Liver (tissue), 9 donors: ENCODE data around the gene USP33. TPM values are rescaled to one million over a fixed set of nuclear protein-coding genes. Genes with fewer than 3 reads are reported as not detected.
"Not testable (repeated sequence)": the region's sequence is repeated elsewhere in the genome, so short reads cannot be mapped to it uniquely, and the experiment has no call there.

ENCODE experiments used
- DNase-seq: peaks from one replicate; pipeline ENCODE4 v3.0.0-alpha.2; 2017; ENCODE audit warnings: low spot score
- H3K27ac ChIP-seq, 2 donors: one replicate each; pipeline ENCODE4 v1.7.0; 2013; ENCODE audit warnings: inconsistent platforms in 2 of 2, low read length in 2 of 2, control low read depth in 1 of 2, low read depth in 1 of 2, mild to moderate bottlenecking in 1 of 2
- H3K27me3 ChIP-seq, 4 donors: one replicate each; pipeline versions ENCODE4 v1.6.1 to v1.7.0; 2013; ENCODE audit warnings: low read length in 3 of 4, inconsistent platforms in 1 of 4, mild to moderate bottlenecking in 1 of 4, moderate library complexity in 1 of 4; ENCODE audit not compliant: control insufficient read depth in 4 of 4, insufficient read depth in 4 of 4
- H3K36me3 ChIP-seq, 4 donors: one replicate each; pipeline versions ENCODE4 v1.6.1 to v1.7.0; 2013; ENCODE audit warnings: low read length in 3 of 4, mild to moderate bottlenecking in 3 of 4, low read depth in 1 of 4, moderate library complexity in 1 of 4; ENCODE audit not compliant: control insufficient read depth in 4 of 4, insufficient read depth in 3 of 4
- H3K4me1 ChIP-seq, 4 donors: one replicate each; pipeline versions ENCODE4 v1.6.1 to v1.7.0; 2013; ENCODE audit warnings: low read length in 3 of 4, mild to moderate bottlenecking in 3 of 4, moderate library complexity in 1 of 4; ENCODE audit not compliant: control insufficient read depth in 4 of 4, insufficient read depth in 4 of 4
- H3K4me3 ChIP-seq, 3 donors: one replicate each; pipeline versions ENCODE4 v1.6.1 to v1.7.0; 2013; ENCODE audit warnings: low read length in 3 of 3, control low read depth in 1 of 3, low read depth in 1 of 3, mild to moderate bottlenecking in 1 of 3
- H3K9ac ChIP-seq, 2 donors: one replicate each; pipeline ENCODE4 v1.7.0; 2013; ENCODE audit warnings: low read length in 2 of 2, mild to moderate bottlenecking in 2 of 2, moderate library complexity in 2 of 2, control low read depth in 1 of 2, low read depth in 1 of 2
- H3K9me3 ChIP-seq, 4 donors: one replicate each; pipeline versions ENCODE4 v1.6.1 to v1.7.0; 2013; ENCODE audit warnings: low read length in 3 of 4; ENCODE audit not compliant: control insufficient read depth in 4 of 4
- EGR1 ChIP-seq, 2 donors: IDR thresholded peaks; 2 replicates each; pipeline ENCODE4 v1.6.1; 2016 to 2018; ENCODE audit warnings: antibody characterized with exemption in 2 of 2, low read depth in 2 of 2
- FOXA2 ChIP-seq: IDR thresholded peaks from 2 replicates; pipeline ENCODE4 v1.6.1; 2016; ENCODE audit warnings: antibody characterized with exemption
- HNF4A ChIP-seq, 2 donors: conservative IDR thresholded peaks; 2 replicates each; pipeline ENCODE4 v1.6.1; 2016; ENCODE audit warnings: antibody characterized with exemption in 2 of 2, mild to moderate bottlenecking in 2 of 2
- HNF4G ChIP-seq: IDR thresholded peaks from 2 replicates; pipeline ENCODE4 v1.6.1; 2016; ENCODE audit warnings: antibody characterized with exemption
- JUND ChIP-seq, 2 donors: IDR thresholded peaks; 2 replicates each; pipeline ENCODE4 v1.6.1; 2016; ENCODE audit warnings: antibody characterized with exemption in 2 of 2
- MAX ChIP-seq: IDR thresholded peaks from 2 replicates; pipeline ENCODE4 v1.6.1; 2016; ENCODE audit warnings: antibody characterized with exemption
- REST ChIP-seq: IDR thresholded peaks from 2 replicates; pipeline ENCODE4 v1.6.1; 2016; ENCODE audit warnings: antibody characterized with exemption, mild to moderate bottlenecking
- RXRA ChIP-seq, 2 donors: IDR thresholded peaks; 2 replicates each; pipeline ENCODE4 v1.6.1; 2017 to 2018; ENCODE audit warnings: antibody characterized with exemption in 2 of 2, mild to moderate bottlenecking in 1 of 2
- SP1 ChIP-seq: IDR thresholded peaks from 2 replicates; pipeline ENCODE4 v1.6.1; 2018; ENCODE audit warnings: antibody characterized with exemption, mild to moderate bottlenecking
- ZBTB33 ChIP-seq: IDR thresholded peaks from 2 replicates; pipeline ENCODE4 v1.6.1; 2016; ENCODE audit warnings: antibody characterized with exemption
- WGBS: extraction: QIAGEN DNeasy Blood & Tissue Kit; methylation state at CpG from one replicate; pipeline ENCODE4 v1.1.7; 2013; 5-methylcytosine and 5-hydroxymethylcytosine counted together
- polyA plus RNA-seq, 2 donors: library from polyadenylated mRNA; stranded (reverse) in 1 of 2; unstranded in 1 of 2; fragments of 200-250 nt in 1 of 2; fragments of >200 nt in 1 of 2; fragmentation: Nextera tagmentation in 1 of 2; extraction: Ambion mirVana in 1 of 2; gene quantifications; one replicate each; pipeline versions ENCODE4 v1.2.1 to v1.2.3, GENCODE V29; 2013 to 2015
- total RNA-seq, 2 donors: library from RNA; depleted of rRNA; stranded (reverse); fragments of >200 nt; gene quantifications; one replicate each; pipeline ENCODE4 v1.2.3, GENCODE V29; 2014
- donor health status: healthy.
- donor health status: healthy.
- donor health status: healthy.
- donor health status: healthy.
- donor health status: healthy.

The USP33 gene
- total and polyA plus RNA-seq, 4 donors: 9.2 to 50.5 (median 28.3) TPM

- TF ChIP-seq SP1 (no peak), ZBTB33 (no peak), HNF4A (conservative IDR thresholded peaks at IDR 0.05) (no peak)
Observed at GRCh38 chr1:77652268-77652667, 107.4 kb downstream of the USP33 start (continued).

- Histone ChIP-seq H3K4me3 (no peak overlapping the region), H3K4me1 (no peaks in the 10 kb centered on the region), H3K36me3 (peaks cover 2 to 10% (median 5%) of the 10 kb centered on the region in 4 donors), H3K27ac (no peak overlapping the region), H3K9ac (no peak overlapping the region), H3K27me3 (no peaks in the 10 kb centered on the region), H3K9me3 (no peaks in the 10 kb centered on the region)
- no peak for DNase-seq
- TF ChIP-seq JUND (IDR thresholded peaks at IDR 0.05): no peak
- no peak for TF ChIP-seq ZBTB33
- TF ChIP-seq RXRA (IDR thresholded peaks at IDR 0.05): no peak
- TF ChIP-seq HNF4G: no peak
- TF ChIP-seq REST: no peak
- no peak for TF ChIP-seq EGR1 (IDR thresholded peaks at IDR 0.05; ENCODE audit: low read depth in 2 of 2)
- TF ChIP-seq MAX: no peak
- no peak for TF ChIP-seq HNF4A (conservative IDR thresholded peaks at IDR 0.05)
- TF ChIP-seq FOXA2: no peak
- 98% methylated on average over 2 of the region's 2 CpGs for WGBS
Observed at GRCh38 chr1:77649127-77649526, 110.5 kb downstream of the USP33 start.

- H3K36me3 ChIP-seq: peaks cover 2 to 10% (median 7%) of the 10 kb centered on the region in 4 donors
- WGBS: 97% methylated on average over 6 of the region's 6 CpGs
Observed at GRCh38 chr1:77646224-77646623, 113.4 kb downstream of the USP33 start.

More at GRCh38 chr1:77646224-77646623, 113.4 kb downstream of the USP33 start:
- DNase-seq, H3K27me3 ChIP-seq, H3K9ac ChIP-seq, H3K9me3 ChIP-seq, H3K4me3 ChIP-seq, H3K27ac ChIP-seq, H3K4me1 ChIP-seq: not testable (repeated sequence)

Other genes starting within 250 kb of the USP33 start
- gene ZZZ3, start 77.2 kb downstream of the USP33 start, total RNA-seq: 10 to 100 TPM; 45.5 to 48.9 TPM
- gene ZZZ3, start 77.2 kb downstream of the USP33 start, polyA plus RNA-seq: 10 to 100 TPM in 1 of 2 donors, 1 to 10 TPM in 1; 8.6 to 16.6 TPM
- 1 to 10 TPM; 7.8 to 8.0 TPM for gene MIGA1, start 19.8 kb upstream of the USP33 start, total RNA-seq
- gene MIGA1, start 19.8 kb upstream of the USP33 start, polyA plus RNA-seq: 1 to 10 TPM; 3.5 to 4.6 TPM
- gene NEXN, start 128.8 kb upstream of the USP33 start, total RNA-seq: 1 to 10 TPM in 1 of 2 donors, under 1 TPM in 1; 0.51 to 2.3 TPM
- 1 to 10 TPM; 1.0 to 2.4 TPM for gene NEXN, start 128.8 kb upstream of the USP33 start, polyA plus RNA-seq
- gene FUBP1, start 219.2 kb upstream of the USP33 start, total RNA-seq: 10 to 100 TPM; 77.1 to 97.4 TPM
- 10 to 100 TPM; 16.3 to 17.3 TPM for gene FUBP1, start 219.2 kb upstream of the USP33 start, polyA plus RNA-seq
- gene DNAJB4, start 245.1 kb upstream of the USP33 start, total RNA-seq: 10 to 100 TPM; 13.5 to 21.6 TPM
- 1 to 10 TPM; 5.7 to 6.5 TPM for gene DNAJB4, start 245.1 kb upstream of the USP33 start, polyA plus RNA-seq